Fibroblast of skin of left quadriceps (primary cell): Measurements from ENCODE around the gene PATL1.
"Not testable (repeated sequence)": the region's sequence is repeated elsewhere in the genome, so short reads cannot be mapped to it uniquely, and the experiment has no call there.

Source experiments
- DNase-seq, 2 experiments: peaks; one replicate each; pipeline ENCODE4 v3.0.0-alpha.2; 2013; ENCODE audit warnings: low read depth in 2 of 2

The PATL1 gene

GRCh38 chr11:59673291-59673690 is 4.5 kb upstream of the PATL1 start:
- no peak for DNase-seq

DNA sequence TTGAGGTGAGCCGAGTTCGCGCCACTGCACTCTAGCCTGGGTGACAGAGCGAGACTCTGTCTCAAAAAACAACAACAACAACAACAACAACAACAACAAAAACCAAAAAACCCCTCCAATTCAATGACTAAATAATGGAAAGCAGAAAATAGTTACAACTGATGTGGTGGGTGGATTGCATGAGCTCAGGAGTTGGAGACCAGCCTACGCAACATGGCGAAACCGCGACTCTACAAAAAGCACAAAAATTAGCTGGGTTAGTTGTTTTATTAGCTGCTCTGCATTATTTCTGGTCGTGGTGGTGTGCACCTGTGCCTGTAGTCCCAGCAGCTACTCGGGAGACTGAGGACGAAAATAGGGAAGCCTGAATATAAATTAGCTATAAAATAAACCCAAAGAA is 2.6 kb upstream of the PATL1 start:
- DNase-seq, result no peak

- peak in 1 of 2 experiments; percentile 30 for DNase-seq
These were observed 773 bp upstream of the PATL1 start for GRCh38 chr11:59669611-59670009.

DNA sequence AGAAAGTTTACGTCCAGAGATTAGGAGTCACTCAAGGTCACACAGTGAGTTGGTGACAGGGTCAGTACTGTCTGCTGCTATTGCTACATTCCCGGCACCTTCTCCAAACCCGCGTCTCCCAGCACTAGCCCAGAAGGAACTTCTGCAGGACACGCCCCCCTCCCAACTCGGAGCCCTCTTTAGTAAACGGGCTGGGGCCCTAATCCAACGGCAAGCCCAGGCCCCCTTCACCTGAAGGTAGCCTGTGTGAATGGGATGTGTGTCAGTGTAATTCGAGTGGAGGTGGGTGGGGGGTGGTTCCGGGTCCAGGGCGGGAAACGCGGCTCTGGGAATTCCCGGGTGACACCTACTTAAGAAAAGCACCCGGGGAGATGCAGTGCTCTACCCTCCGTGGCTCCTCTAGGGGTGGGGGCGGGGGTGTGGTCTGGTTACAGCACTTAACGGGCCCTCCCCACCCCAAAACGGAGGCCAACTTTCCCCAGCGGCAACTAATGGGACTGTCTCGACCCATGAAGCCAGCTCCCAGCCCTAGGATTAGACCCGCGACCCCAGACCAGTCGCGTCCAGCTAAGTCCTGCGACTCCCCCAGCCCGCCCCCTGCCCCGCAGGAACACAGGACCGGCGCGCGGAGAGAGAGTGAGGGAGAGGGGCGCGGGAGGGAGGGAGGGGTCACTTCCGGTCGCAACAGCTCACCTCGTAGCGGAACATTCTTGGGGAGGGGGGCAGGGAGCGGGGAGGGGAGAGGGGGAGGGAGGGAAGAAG is 468 bp downstream of the PATL1 start:
- no peak for DNase-seq

DNA sequence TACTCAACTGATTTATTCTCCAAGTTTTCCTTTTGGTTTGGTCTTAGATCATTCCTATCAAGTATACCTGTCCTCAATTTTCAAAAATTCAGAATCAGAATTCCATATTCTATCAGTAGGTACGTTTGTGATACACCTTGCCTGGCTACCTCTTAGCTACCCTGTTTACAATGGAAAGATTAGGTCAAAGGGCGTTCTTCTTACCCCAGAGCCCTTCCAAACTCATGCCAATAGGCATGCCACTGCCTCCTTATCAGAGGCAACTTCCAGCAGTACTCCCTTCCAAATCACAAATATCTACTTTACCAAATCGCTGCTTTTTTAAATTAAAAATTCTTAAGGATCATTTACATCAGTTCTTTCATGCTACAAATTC is 1.0 kb downstream of the PATL1 start:
- no peak for DNase-seq

DNA sequence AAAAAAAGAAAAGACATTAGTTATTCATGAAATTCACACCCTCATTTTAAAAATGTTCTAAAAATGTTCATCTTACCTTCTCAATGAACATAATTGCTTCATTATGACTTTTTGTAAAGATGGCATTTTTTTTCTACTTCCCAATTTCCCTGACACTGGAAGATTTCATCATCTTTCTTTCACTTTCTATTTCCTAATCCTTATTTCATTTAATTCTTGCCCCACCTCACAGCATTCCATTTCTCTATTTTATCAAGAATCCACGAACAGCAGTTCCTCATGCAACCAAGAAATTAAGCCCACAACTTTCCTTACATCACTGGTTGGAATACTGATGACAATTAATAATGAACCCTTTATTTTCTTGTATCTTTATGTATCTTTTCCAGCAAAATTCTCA is 1.9 kb downstream of the PATL1 start:
- peak in 1 of 2 experiments; percentile 5 for DNase-seq

DNA sequence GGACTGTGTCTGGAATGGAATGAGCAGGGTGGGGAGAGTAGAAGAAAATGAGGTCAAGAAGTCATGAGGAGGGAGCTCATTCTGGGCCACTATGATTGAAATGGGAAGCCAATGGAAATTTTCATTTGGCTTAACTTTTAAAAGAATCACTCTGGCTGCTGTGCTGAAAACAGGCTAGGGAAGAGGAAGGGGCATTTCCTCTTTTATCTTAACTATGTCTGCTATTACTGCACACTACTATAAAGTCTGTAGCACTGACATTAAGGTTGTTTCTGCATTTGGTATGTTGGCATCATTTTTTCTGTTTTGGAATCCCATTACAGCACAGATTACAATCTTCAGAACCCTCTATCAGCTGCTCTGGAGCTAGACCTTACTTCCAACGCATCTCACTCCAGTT is 8.2 kb downstream of the PATL1 start:
- DNase-seq, result no peak

DNA sequence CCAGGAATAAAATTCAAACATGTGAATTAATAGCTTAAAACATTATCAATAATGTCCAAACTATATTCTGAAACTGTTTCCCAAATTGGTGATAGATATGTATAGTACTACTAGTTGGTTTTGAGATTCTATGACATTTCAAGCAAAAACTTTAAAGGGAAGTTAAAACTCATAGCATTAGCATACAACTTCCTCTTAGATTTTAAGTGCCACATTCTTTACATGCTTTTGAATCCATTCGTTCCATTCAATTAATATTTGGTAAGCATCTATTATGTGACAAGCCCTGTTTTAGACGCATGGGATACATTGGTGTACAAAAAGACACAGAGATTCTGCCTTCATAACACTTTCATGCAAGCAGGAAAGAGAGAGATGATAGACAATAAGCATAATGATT is 8.9 kb downstream of the PATL1 start:
- no peak for DNase-seq

- no peak for DNase-seq
These were observed 10.8 kb downstream of the PATL1 start for GRCh38 chr11:59658036-59658435.

DNA sequence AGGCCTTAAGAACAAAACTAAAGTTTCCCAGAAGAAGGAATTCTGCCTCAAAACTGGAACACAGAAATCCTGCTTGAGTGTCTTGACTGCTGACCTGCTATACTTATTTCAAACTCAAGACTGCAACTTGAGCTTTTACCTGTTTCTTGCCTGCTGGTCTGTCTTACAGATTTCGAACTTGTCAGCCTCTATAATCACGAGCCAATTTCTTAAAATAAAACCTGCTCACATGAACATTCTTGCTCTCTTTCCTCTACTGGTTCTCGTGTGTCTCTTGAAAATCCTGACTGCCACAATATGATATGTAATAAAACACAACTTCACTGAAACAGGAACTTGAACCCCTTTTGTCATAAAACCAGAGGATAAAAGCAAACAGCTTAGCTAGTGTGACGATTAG is 13.9 kb downstream of the PATL1 start:
- DNase-seq, result no peak

DNA sequence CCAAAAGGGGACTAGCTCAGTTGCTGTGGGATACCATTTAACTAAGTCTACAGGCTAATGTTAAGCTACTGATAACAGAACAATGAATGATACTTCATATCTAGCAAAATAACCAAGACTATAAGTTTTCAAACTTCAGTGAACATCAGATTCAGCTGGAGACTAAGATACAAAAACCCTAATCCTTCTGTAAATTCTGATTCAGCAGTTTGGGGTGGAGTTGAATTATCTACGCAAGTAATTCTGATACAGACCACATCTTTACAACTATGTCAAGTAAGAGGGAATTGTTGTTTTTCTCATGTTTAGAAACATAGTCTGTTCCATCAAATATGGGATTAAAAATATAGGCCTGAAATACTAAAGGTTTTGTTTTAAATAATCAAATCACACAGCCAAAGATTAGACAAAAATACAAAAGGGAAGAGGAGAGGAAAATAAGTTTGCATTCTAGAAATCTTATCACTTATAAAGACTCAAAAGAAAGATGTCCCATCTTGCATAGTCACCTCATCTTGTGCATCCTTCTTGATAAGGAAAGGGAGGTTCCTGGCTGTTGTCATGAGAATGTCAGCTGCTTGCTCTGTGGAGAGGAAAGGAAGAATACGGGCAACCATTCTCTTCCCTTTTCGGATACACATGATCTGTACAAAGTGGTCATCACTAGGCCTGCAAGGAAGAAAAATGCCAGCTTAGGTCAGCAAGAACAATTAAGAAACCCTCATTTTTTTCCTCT is 21.4 kb downstream of the PATL1 start:
- DNase-seq, result no peak

DNA sequence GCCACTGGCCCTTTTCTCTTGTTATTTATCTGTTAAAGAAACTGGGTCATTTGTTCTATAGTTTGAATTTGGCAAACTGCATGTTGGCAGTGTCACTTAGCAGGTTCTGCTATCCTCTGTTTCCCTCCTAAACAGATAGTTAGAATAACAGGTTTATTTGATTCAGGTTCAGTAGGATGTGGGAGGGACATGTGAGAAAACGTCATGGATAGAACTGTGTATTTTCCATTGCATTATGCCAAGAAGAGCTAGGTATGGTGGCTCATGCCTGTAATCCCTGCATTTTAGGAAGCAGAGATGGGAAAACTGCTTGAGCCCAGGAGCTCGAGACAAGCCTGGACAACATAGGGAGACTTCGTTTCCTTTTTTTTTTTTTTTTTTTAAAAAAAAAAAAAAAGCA is 24.3 kb downstream of the PATL1 start:
- DNase-seq, result no peak

- no peak for DNase-seq
These were observed 25.4 kb downstream of the PATL1 start for GRCh38 chr11:59643390-59643789.

DNA sequence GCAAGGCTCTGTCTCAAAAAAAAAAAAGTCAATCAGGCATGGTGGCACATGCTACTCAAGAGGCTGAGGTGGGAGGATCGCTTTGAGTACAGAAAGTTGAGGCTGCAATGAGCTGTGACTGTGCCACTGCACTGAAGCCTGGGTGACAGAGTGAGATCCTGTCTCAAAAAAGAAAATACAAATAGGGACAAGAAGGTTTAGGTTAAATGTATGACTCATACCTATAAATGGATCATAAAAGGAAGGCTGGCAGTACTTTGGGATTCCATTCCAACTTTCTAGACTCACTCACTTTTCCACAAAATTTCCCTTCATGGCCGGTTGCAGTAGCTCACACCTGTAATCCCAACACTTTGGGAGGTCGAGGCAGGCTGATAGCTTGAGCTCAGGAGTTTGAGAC is 27.7 kb downstream of the PATL1 start:
- no peak for DNase-seq

GRCh38 chr11:59630493-59630892 is 38.3 kb downstream of the PATL1 start:
- no peak for DNase-seq

- DNase-seq, result no peak
These were observed 38.8 kb downstream of the PATL1 start for GRCh38 chr11:59629996-59630395.

- not testable (repeated sequence) for DNase-seq
These were observed 41.9 kb downstream of the PATL1 start for GRCh38 chr11:59626969-59627368.

DNA sequence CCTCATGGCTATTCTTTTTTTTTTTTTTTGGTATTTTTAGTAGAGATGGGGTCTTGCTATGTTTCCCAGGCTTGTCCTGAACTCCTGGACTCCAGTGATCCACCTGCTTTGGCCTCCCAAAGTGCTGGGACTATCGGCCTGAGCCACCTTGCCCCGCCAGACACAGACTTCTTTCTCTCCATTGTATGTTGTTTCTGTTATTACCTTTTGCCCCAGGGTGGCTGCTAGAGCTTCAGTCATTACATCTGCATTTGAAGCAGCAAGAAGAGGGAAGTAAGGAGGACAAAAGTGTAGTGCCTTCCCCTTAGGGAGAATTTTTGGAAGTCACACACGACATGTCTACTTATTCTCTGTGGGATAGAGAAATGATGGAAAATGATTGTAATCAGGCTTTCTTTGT is 43.1 kb downstream of the PATL1 start:
- no peak for DNase-seq

- DNase-seq, result no peak
These were observed 51.0 kb downstream of the PATL1 start for GRCh38 chr11:59617876-59618275.

- no peak for DNase-seq
These were observed 52.3 kb downstream of the PATL1 start for GRCh38 chr11:59616396-59616982.

GRCh38 chr11:59615637-59616395 is 53.0 kb downstream of the PATL1 start, which contains the start of gene OSBP:
TSS of gene OSBP (minus strand) at chr11:59615774. CDS start at chr11:59615664, 110 bp downstream.
- DNase-seq, result peak; percentile 100

GRCh38 chr11:59615120-59615636 is 53.7 kb downstream of the PATL1 start:
- DNase-seq, result no peak
